Transverse colon (tissue), 3 donors: ENCODE measurements around the gene ACTL9.

Experiments
- POLR2A ChIP-seq: fragments of 450-650 bp; IDR thresholded peaks from one replicate; pipeline ENCODE4 v1.6.1; 2016; ENCODE audit warnings: antibody characterized with exemption, mild to moderate bottlenecking, moderate library complexity
- TF ChIP-seq, protein P1 (sequence below), 5 experiments: fragments of 200-600 bp in 3 of 5; fragments of 450-650 bp in 2 of 5; sonication (generic) in 3 of 5; IDR thresholded peaks; 1 replicate in 2 of 5; 2 replicates in 3 of 5; pipeline ENCODE4 v1.5.1; 2016 to 2017; ENCODE audit warnings: antibody characterized with exemption in 5 of 5, inconsistent platforms in 3 of 5, mild to moderate bottlenecking in 2 of 5, moderate library complexity in 1 of 5

DNA sequence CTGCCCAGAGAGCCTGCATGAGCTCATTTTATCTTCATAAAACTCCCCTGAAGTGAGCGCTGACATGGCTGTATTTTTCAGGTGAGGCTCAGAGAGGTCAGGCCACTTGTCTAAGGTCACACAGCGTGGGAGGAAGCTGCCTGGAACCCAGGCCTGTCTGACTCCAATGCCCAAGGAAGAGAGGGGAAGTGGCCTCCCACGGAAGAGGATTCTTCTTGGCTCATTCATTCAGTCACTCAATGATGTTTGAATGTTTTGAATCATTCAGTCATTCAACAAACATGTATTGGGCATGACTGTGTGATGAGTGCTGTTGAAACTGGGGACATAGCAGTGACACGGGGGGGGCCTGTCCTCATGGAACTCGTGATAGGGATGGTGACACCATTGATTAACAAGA, 12.0 kb downstream of the ACTL9 start:
- no peak for TF ChIP-seq POLR2A
- TF ChIP-seq, protein P1, sequence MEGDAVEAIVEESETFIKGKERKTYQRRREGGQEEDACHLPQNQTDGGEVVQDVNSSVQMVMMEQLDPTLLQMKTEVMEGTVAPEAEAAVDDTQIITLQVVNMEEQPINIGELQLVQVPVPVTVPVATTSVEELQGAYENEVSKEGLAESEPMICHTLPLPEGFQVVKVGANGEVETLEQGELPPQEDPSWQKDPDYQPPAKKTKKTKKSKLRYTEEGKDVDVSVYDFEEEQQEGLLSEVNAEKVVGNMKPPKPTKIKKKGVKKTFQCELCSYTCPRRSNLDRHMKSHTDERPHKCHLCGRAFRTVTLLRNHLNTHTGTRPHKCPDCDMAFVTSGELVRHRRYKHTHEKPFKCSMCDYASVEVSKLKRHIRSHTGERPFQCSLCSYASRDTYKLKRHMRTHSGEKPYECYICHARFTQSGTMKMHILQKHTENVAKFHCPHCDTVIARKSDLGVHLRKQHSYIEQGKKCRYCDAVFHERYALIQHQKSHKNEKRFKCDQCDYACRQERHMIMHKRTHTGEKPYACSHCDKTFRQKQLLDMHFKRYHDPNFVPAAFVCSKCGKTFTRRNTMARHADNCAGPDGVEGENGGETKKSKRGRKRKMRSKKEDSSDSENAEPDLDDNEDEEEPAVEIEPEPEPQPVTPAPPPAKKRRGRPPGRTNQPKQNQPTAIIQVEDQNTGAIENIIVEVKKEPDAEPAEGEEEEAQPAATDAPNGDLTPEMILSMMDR (IDR thresholded peaks at IDR 0.05) = no peak
